ENCODE results near the gene MYL3. TPM values are rescaled to one million over a fixed set of nuclear protein-coding genes. Genes with fewer than 3 reads are reported as not detected.
A peak's percentile ranks its signal among the peaks of the same experiment; 100 is the strongest.

The MYL3 gene
- total and polyA plus RNA-seq, 2 experiments from 2014 or later = not detected

GRCh38 chr3:46888705-46889104, 25.5 kb upstream of the MYL3 start (continued):
- TF ChIP-seq REST (IDR thresholded peaks at IDR 0.05; ENCODE audit: unreplicated experiment) (no peak), NANOG (IDR thresholded peaks at IDR 0.05; ENCODE audit: borderline replicate concordance) (no peak), STAT1 (IDR thresholded peaks at IDR 0.05; ENCODE audit: unreplicated experiment) (no peak), CREB1 (CRISPR knock-in tag; IDR thresholded peaks at IDR 0.05; ENCODE audit: low read depth) (no peak), POLR2AphosphoS5 (IDR thresholded peaks at IDR 0.05; ENCODE audit: low read depth) (no peak), CTCF (conservative IDR thresholded peaks at IDR 0.05; ENCODE audit: low read depth in 2 of 2) (no peak), ETS1 (IDR thresholded peaks at IDR 0.05) (no peak), EZH2phosphoT487 (IDR thresholded peaks at IDR 0.05; ENCODE audit: unreplicated experiment) (no peak), JUNB (IDR thresholded peaks at IDR 0.05; ENCODE audit: unreplicated experiment) (no peak)

- peak; percentile 62 for DNase-seq (ENCODE audit: low spot score)
- H3K36me3 Mint-ChIP-seq (ENCODE audit: low read depth) = no peaks in the 10 kb centered on the region
- H3K79me2 ChIP-seq (replicated peaks; ENCODE audit: insufficient read depth) = no peaks in the 10 kb centered on the region
- H4K20me1 ChIP-seq (replicated peaks; ENCODE audit: insufficient read depth) = no peaks in the 10 kb centered on the region
- no peaks in the 10 kb centered on the region for H3K36me3 ChIP-seq (ENCODE audit: insufficient read depth)
- no peaks in the 10 kb centered on the region for H3F3A ChIP-seq (replicated peaks; ENCODE audit: low read depth)
- H3K27me3 Mint-ChIP-seq (ENCODE audit: insufficient read depth, low read depth, poor library complexity) = peaks cover 83% of the 10 kb centered on the region
- no peaks in the 10 kb centered on the region for H3K9me3 Mint-ChIP-seq
- peak; percentile 3 for ATAC-seq
- H3K4me2 ChIP-seq = peak overlapping the region; percentile 15
- H3K4me3 Mint-ChIP-seq = no peak overlapping the region; the same call in 2 of the 3 replicates
- H3K27ac ChIP-seq (ENCODE audit: low read depth) = no peak overlapping the region
- TF ChIP-seq CTCF (conservative IDR thresholded peaks at IDR 0.05; ENCODE audit: low read depth in 2 of 2) (no peak), NANOG (IDR thresholded peaks at IDR 0.05; ENCODE audit: borderline replicate concordance) (peak; percentile 55)
- H3K27ac Mint-ChIP-seq = no peak overlapping the region
- H3K4me1 Mint-ChIP-seq = peaks cover 22% of the 10 kb centered on the region
- H3K9me2 ChIP-seq (ENCODE audit: insufficient read depth) = no peaks in the 10 kb centered on the region
- peaks cover 42% of the 10 kb centered on the region for H3K4me1 ChIP-seq (ENCODE audit: insufficient read depth)
- no peak overlapping the region for H2AFZ ChIP-seq
- H3K4me3 ChIP-seq = no peak overlapping the region
- H3K27me3 ChIP-seq (ENCODE audit: insufficient read depth) = peaks cover 84% of the 10 kb centered on the region
Measured at GRCh38 chr3:46887980-46888494, 24.8 kb upstream of the MYL3 start.
